Gastrocnemius medialis (tissue), 4 donors: ENCODE data around the gene BCL7A.
A peak's percentile ranks its signal among the peaks of the same experiment; 100 is the strongest.

ENCODE experiments used
- POLR2A ChIP-seq, 2 donors: fragments of 450-650 bp; IDR thresholded peaks; one replicate each; pipeline ENCODE4 v1.6.1; 2017; ENCODE audit warnings: antibody characterized with exemption in 2 of 2, mild to moderate bottlenecking in 2 of 2, moderate library complexity in 2 of 2
- TF ChIP-seq, protein P1 (sequence below), 5 experiments: fragments of 450-650 bp in 3 of 5; fragments of 200-600 bp in 2 of 5; sonication (generic) in 2 of 5; IDR thresholded peaks in 4 of 5; conservative IDR thresholded peaks in 1 of 5; 1 replicate in 4 of 5; 2 replicates in 1 of 5; pipeline ENCODE4 v1.5.1; 2016 to 2019; ENCODE audit warnings: antibody characterized with exemption in 5 of 5, mild to moderate bottlenecking in 3 of 5, moderate library complexity in 3 of 5

DNA sequence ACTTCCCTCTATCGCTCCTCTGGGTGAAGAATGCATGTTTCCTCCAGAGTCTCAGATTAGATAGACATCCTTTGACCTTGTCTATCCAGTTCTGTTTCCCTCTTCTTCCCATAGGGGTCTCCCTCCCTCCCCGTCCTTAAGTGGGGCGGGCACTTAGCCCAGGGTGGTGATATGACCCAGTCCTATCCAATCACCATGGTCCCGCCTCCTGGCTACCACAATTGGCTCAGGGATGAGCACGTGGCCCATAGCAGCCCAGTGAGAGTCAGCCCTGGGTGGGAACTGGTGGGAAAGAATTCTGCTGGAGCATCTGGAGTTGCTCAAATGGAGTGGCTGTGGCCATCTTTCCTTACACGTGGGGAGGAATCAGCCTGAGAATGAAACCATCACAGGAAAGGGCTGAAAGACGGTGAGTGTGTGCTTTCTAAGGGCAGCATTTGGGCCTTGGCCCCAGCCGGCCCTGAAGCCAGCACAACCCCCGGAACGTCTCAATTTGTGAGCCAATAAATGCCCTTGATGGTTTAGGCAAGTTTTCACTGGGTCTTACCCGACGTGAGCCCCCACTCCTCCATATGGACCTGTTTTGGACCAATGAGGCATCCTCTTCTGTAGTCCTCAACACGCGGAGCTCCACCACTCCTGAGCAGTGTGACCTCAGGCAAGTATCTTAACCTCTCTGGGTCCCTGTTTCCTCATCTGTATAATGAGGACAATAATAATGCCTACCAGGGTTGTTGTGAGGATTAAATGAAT is 42.5 kb downstream of the BCL7A start:
- TF ChIP-seq, protein P1, sequence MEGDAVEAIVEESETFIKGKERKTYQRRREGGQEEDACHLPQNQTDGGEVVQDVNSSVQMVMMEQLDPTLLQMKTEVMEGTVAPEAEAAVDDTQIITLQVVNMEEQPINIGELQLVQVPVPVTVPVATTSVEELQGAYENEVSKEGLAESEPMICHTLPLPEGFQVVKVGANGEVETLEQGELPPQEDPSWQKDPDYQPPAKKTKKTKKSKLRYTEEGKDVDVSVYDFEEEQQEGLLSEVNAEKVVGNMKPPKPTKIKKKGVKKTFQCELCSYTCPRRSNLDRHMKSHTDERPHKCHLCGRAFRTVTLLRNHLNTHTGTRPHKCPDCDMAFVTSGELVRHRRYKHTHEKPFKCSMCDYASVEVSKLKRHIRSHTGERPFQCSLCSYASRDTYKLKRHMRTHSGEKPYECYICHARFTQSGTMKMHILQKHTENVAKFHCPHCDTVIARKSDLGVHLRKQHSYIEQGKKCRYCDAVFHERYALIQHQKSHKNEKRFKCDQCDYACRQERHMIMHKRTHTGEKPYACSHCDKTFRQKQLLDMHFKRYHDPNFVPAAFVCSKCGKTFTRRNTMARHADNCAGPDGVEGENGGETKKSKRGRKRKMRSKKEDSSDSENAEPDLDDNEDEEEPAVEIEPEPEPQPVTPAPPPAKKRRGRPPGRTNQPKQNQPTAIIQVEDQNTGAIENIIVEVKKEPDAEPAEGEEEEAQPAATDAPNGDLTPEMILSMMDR (IDR thresholded peaks at IDR 0.05 in 4 of 5, conservative IDR thresholded peaks at IDR 0.05 in 1 of 5): peak in 4 of 5 experiments; percentile 24 to 57 (median 38)
- TF ChIP-seq POLR2A (IDR thresholded peaks at IDR 0.05): peak in 1 of 2 donors; percentile 28
